ENCODE data around the gene PPP3R2. TPM values are rescaled to one million over a fixed set of nuclear protein-coding genes. Genes with fewer than 3 reads are reported as not detected.

Gene PPP3R2
- total RNA-seq, 1 donor from 2014 or later, result not detected

- intact Hi-C loops (cut with micrococcal nuclease), result no loop called here
- no peak overlapping the region for H3K27ac ChIP-seq (replicated peaks)
- H3K4me1 ChIP-seq, result no peaks in the 10 kb centered on the region
- H3K36me3 ChIP-seq, result no peaks in the 10 kb centered on the region
- no peak for TF ChIP-seq CTCF (IDR thresholded peaks at IDR 0.05; ENCODE audit: borderline replicate concordance)
- no peaks in the 10 kb centered on the region for H3K9me3 ChIP-seq (replicated peaks)
- no peaks in the 10 kb centered on the region for H3K27me3 ChIP-seq (ENCODE audit: low read depth)
- no peak overlapping the region for H3K4me3 ChIP-seq
- no peak for DNase-seq
These were observed 40.1 kb upstream of the PPP3R2 start for GRCh38 chr9:101634741-101635409.

- intact Hi-C loops (cut with micrococcal nuclease), result no loop called here
- no peaks in the 10 kb centered on the region for H3K9me3 ChIP-seq (replicated peaks)
These were observed 37.8 kb upstream of the PPP3R2 start for GRCh38 chr9:101632611-101633010.

GRCh38 chr9:101631892-101632291 is 37.1 kb upstream of the PPP3R2 start:
- H3K4me3 ChIP-seq, result no peak overlapping the region
- intact Hi-C loops (cut with micrococcal nuclease), result no loop called here
- no peak for DNase-seq
- H3K36me3 ChIP-seq, result no peaks in the 10 kb centered on the region
- no peaks in the 10 kb centered on the region for H3K4me1 ChIP-seq
- no peaks in the 10 kb centered on the region for H3K27me3 ChIP-seq (ENCODE audit: low read depth)
- TF ChIP-seq CTCF (IDR thresholded peaks at IDR 0.05; ENCODE audit: borderline replicate concordance), result no peak
- H3K9me3 ChIP-seq (replicated peaks), result no peaks in the 10 kb centered on the region
- no peak overlapping the region for H3K27ac ChIP-seq (replicated peaks)

More at GRCh38 chr9:101632611-101633010, 37.8 kb upstream of the PPP3R2 start:
- TF ChIP-seq CTCF (IDR thresholded peaks at IDR 0.05; ENCODE audit: borderline replicate concordance), result no peak
- H3K27ac ChIP-seq (replicated peaks), result no peak overlapping the region
- no peaks in the 10 kb centered on the region for H3K36me3 ChIP-seq
- no peak for DNase-seq
- no peak overlapping the region for H3K4me3 ChIP-seq
- no peaks in the 10 kb centered on the region for H3K27me3 ChIP-seq (ENCODE audit: low read depth)
- no peaks in the 10 kb centered on the region for H3K4me1 ChIP-seq

GRCh38 chr9:101629636-101630035 is 34.9 kb upstream of the PPP3R2 start:
- Histone ChIP-seq H3K27me3 (ENCODE audit: low read depth) (no peaks in the 10 kb centered on the region), H3K4me3 (no peak overlapping the region), H3K9me3 (replicated peaks) (no peaks in the 10 kb centered on the region), H3K36me3 (no peaks in the 10 kb centered on the region), H3K4me1 (no peaks in the 10 kb centered on the region), H3K27ac (replicated peaks) (no peak overlapping the region)
- TF ChIP-seq CTCF (IDR thresholded peaks at IDR 0.05; ENCODE audit: borderline replicate concordance), result no peak
- DNase-seq, result no peak
- intact Hi-C loops (cut with micrococcal nuclease), result no loop called here

GRCh38 chr9:101628173-101628572 is 33.4 kb upstream of the PPP3R2 start:
- Histone ChIP-seq H3K4me3 (no peak overlapping the region), H3K27ac (replicated peaks) (no peak overlapping the region), H3K27me3 (ENCODE audit: low read depth) (no peaks in the 10 kb centered on the region), H3K36me3 (no peaks in the 10 kb centered on the region), H3K9me3 (replicated peaks) (no peaks in the 10 kb centered on the region), H3K4me1 (no peaks in the 10 kb centered on the region)
- no peak for TF ChIP-seq CTCF (IDR thresholded peaks at IDR 0.05; ENCODE audit: borderline replicate concordance)
- intact Hi-C loops (cut with micrococcal nuclease), result no loop called here
- DNase-seq, result no peak
